ENCODE results near the gene RIN3. TPM values are rescaled to one million over a fixed set of nuclear protein-coding genes. Genes with fewer than 3 reads are reported as not detected.

The RIN3 gene
- total RNA-seq, 1 experiment from 2014 or later = 10.9 TPM

- Histone ChIP-seq H3K4me1 (ENCODE audit: control insufficient read depth, insufficient read depth, low read length) (no peaks in the 10 kb centered on the region), H3K36me3 (ENCODE audit: control insufficient read depth, insufficient read depth, low read length) (no peaks in the 10 kb centered on the region), H3K9me3 (ENCODE audit: control insufficient read depth, insufficient read depth, low read depth, low read length) (no peaks in the 10 kb centered on the region), H3K27ac (ENCODE audit: low read length) (no peak overlapping the region), H3K4me3 (ENCODE audit: low read depth in 2 of 2, low read length in 2 of 2) (no peak overlapping the region), H3K27me3 (ENCODE audit: control insufficient read depth, insufficient read depth, low read length) (no peaks in the 10 kb centered on the region)
- POLR2A ChIA-PET = interaction anchor here (0.6 kb wide), 1 partner anchor 393 kb away, joined by 4 read pairs; no protein-coding TSS in a partner anchor
- CTCF ChIA-PET = interaction anchor here (0.7 kb wide), 1 partner anchor 176 kb away, joined by 4 read pairs; no protein-coding TSS in a partner anchor
- no TSS peak for BruUV-seq (replicated peaks)
- ATAC-seq (no peak), DNase-seq (ENCODE audit: low read depth, low spot score) (no peak)
- in situ Hi-C loops (cut with HindIII; ENCODE audit: low pct_unique_long_range_greater_than_20kb, low sequenced_read_pairs) = no loop called here
- TF ChIP-seq REST (IDR thresholded peaks at IDR 0.05; ENCODE audit: insufficient read depth in 1 of 2, low read depth in 2 of 2, low read length in 1 of 2) (no peak), POLR2AphosphoS5 (IDR thresholded peaks at IDR 0.05; ENCODE audit: low read depth, low read length) (no peak), TCF7L2 (IDR thresholded peaks at IDR 0.05; ENCODE audit: low read depth, low read length) (no peak), CTCF (IDR thresholded peaks at IDR 0.05) (no peak), SIN3A (IDR thresholded peaks at IDR 0.05; ENCODE audit: borderline replicate concordance, insufficient read depth, low read depth, low read length) (no peak)
- intact Hi-C loops (cut with micrococcal nuclease; ENCODE audit: unreplicated experiment) = no loop called here
Measured at GRCh38 chr14:92490239-92490959, 23.2 kb upstream of the RIN3 start.

GRCh38 chr14:92491782-92492181 lies 21.8 kb upstream of the RIN3 start:
- no peak overlapping the region for H3K4me3 ChIP-seq (ENCODE audit: low read depth in 2 of 2, low read length in 2 of 2)
- ATAC-seq (no peak), DNase-seq (ENCODE audit: low read depth, low spot score) (no peak)
- CTCF ChIA-PET = no interaction called here
- H3K9me3 ChIP-seq (ENCODE audit: control insufficient read depth, insufficient read depth, low read depth, low read length) = no peaks in the 10 kb centered on the region
- no peaks in the 10 kb centered on the region for H3K4me1 ChIP-seq (ENCODE audit: control insufficient read depth, insufficient read depth, low read length)
- no peak overlapping the region for H3K27ac ChIP-seq (ENCODE audit: low read length)
- no peak for TF ChIP-seq TCF7L2 (IDR thresholded peaks at IDR 0.05; ENCODE audit: low read depth, low read length)
- no peak for TF ChIP-seq POLR2AphosphoS5 (IDR thresholded peaks at IDR 0.05; ENCODE audit: low read depth, low read length)
- TF ChIP-seq CTCF (IDR thresholded peaks at IDR 0.05) = no peak
- no peak for TF ChIP-seq SIN3A (IDR thresholded peaks at IDR 0.05; ENCODE audit: borderline replicate concordance, insufficient read depth, low read depth, low read length)
- TF ChIP-seq REST (IDR thresholded peaks at IDR 0.05; ENCODE audit: insufficient read depth in 1 of 2, low read depth in 2 of 2, low read length in 1 of 2) = no peak
- intact Hi-C loops (cut with micrococcal nuclease; ENCODE audit: unreplicated experiment) = no loop called here
- BruUV-seq (replicated peaks) = no TSS peak
- no peaks in the 10 kb centered on the region for H3K27me3 ChIP-seq (ENCODE audit: control insufficient read depth, insufficient read depth, low read length)
- in situ Hi-C loops (cut with HindIII; ENCODE audit: low pct_unique_long_range_greater_than_20kb, low sequenced_read_pairs) = no loop called here
- H3K36me3 ChIP-seq (ENCODE audit: control insufficient read depth, insufficient read depth, low read length) = no peaks in the 10 kb centered on the region
- POLR2A ChIA-PET = no interaction called here

All from Panc1 (cell line).